Prostate gland (tissue), 2 donors: Measurements from ENCODE around the gene NUDCD3.

Experiments used
- POLR2A ChIP-seq: fragments of 450-650 bp; IDR thresholded peaks from one replicate; pipeline ENCODE4 v1.6.1; 2016; ENCODE audit warnings: antibody characterized with exemption, mild to moderate bottlenecking
- POLR2AphosphoS5 ChIP-seq: sonication (generic); formaldehyde crosslinking; IDR thresholded peaks from one replicate; pipeline ENCODE4 v1.6.1; 2017; ENCODE audit warnings: antibody characterized with exemption
- TF ChIP-seq, protein P1 (sequence below), 4 experiments: fragments of 200-600 bp in 2 of 4; fragments of 450-650 bp in 2 of 4; sonication (generic) in 2 of 4; IDR thresholded peaks; 1 replicate in 3 of 4; 2 replicates in 1 of 4; pipeline ENCODE4 v1.5.1; 2016 to 2019; ENCODE audit warnings: antibody characterized with exemption in 4 of 4, mild to moderate bottlenecking in 2 of 4, moderate library complexity in 2 of 4

DNA sequence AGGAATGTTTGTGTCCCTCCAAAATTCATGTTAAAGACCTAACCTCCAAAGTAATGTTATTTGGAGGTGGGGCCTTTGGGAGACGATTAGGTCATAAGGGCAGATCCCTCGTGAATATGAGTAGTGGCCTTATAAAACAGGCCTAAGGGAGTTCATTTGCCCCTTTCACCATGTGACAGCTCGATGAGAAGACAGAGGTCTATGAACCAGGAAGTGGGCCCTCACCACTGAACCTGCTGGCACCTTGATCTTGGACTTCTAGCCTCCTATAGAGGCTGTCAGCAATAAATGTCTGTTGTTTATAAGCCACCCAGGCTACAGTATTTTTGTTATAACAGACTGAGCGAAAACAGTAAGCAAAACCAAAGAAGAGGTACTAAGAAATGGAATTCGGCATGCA lies 14.1 kb downstream of the NUDCD3 start:
- TF ChIP-seq POLR2A (no peak), POLR2AphosphoS5 (no peak)
- TF ChIP-seq, protein P1, sequence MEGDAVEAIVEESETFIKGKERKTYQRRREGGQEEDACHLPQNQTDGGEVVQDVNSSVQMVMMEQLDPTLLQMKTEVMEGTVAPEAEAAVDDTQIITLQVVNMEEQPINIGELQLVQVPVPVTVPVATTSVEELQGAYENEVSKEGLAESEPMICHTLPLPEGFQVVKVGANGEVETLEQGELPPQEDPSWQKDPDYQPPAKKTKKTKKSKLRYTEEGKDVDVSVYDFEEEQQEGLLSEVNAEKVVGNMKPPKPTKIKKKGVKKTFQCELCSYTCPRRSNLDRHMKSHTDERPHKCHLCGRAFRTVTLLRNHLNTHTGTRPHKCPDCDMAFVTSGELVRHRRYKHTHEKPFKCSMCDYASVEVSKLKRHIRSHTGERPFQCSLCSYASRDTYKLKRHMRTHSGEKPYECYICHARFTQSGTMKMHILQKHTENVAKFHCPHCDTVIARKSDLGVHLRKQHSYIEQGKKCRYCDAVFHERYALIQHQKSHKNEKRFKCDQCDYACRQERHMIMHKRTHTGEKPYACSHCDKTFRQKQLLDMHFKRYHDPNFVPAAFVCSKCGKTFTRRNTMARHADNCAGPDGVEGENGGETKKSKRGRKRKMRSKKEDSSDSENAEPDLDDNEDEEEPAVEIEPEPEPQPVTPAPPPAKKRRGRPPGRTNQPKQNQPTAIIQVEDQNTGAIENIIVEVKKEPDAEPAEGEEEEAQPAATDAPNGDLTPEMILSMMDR (IDR thresholded peaks at IDR 0.05): no peak
